HCT116 (cell line): ENCODE measurements around the gene SYAP1. TPM values are rescaled to one million over a fixed set of nuclear protein-coding genes. Genes with fewer than 3 reads are reported as not detected.
"Not testable (repeated sequence)": the region's sequence is repeated elsewhere in the genome, so short reads cannot be mapped to it uniquely, and the experiment has no call there.

ENCODE experiments used
- ATAC-seq: fragments of 200-7000 bp; cut with Tn5 transposase; 2 replicates; pipeline ENCODE4 v1.9.1; 2020; ENCODE audit warnings: mild to moderate bottlenecking, moderate library complexity
- BruUV-seq: library from RNA; stranded (reverse); fragments of 400-500 nt; replicated peaks from 2 replicates; lab custom pipeline; 2021; lab: Mats Ljungman, UMichigan
- CTCF ChIA-PET: fragments of 300-600 bp; sonication (Branson Sonifier 250); formaldehyde crosslinking; loops from one replicate; lab custom pipeline; 2021; ENCODE audit warnings: antibody characterized with exemption; lab: Charles Lee
- POLR2A ChIA-PET: fragments of 300-600, 350-600 bp; sonication (Branson Sonifier 250); formaldehyde crosslinking; loops from one replicate; lab custom pipeline; 2021; ENCODE audit warnings: antibody characterized with exemption; lab: Charles Lee
- RAD21 ChIA-PET, 2 experiments: fragments of 300-600 bp; sonication (Branson Sonifier 250); formaldehyde crosslinking; loops; one replicate each; lab custom pipeline; 2023; ENCODE audit warnings: low total read pairs in 2 of 2; ENCODE audit not compliant: uncharacterized antibody in 2 of 2, unreplicated experiment in 2 of 2, low non-redundant PET in 1 of 2; lab: Charles Lee
- DNase-seq: peaks from one replicate; pipeline ENCODE4 v3.0.0-alpha.2; 2010; ENCODE audit warnings: low read depth, low spot score
- H2AFZ ChIP-seq: fragments of 200-600 bp; shearing (Covaris generic), sonication (generic); 2 replicates; pipeline ENCODE4 v1.6.1; 2017; ENCODE audit warnings: low read depth, mixed run types, mixed read lengths, antibody characterized with exemption, low read length; ENCODE audit not compliant: poor library complexity, severe bottlenecking
- H3K27ac ChIP-seq: 2 replicates; pipeline ENCODE4 v1.5.1; 2012; ENCODE audit warnings: low read depth, low read length
- H3K27me3 ChIP-seq: fragments of 200-600 bp; sonication (generic); 2 replicates; pipeline ENCODE4 v1.6.1; 2016; ENCODE audit warnings: mixed run types, low read length, mixed read lengths; ENCODE audit not compliant: insufficient read depth
- H3K36me3 ChIP-seq, 2 experiments: fragments of 200-500 bp in 1 of 2; fragments of 200-600 bp in 1 of 2; sonication (Bioruptor generic) in 1 of 2; sonication (generic) in 1 of 2; 2 replicates each; pipeline versions ENCODE4 v1.5.1 to v1.6.1; 2014 to 2016; ENCODE audit warnings: low read length in 2 of 2, inconsistent platforms in 1 of 2, mixed read lengths in 1 of 2, mixed run types in 1 of 2; ENCODE audit not compliant: insufficient read depth in 2 of 2, control insufficient read depth in 1 of 2
- H3K4me1 ChIP-seq, 2 experiments: fragments of 200-600 bp in 1 of 2; sonication (generic) in 1 of 2; 2 replicates each; pipeline versions ENCODE4 v1.5.1 to v1.6.1; 2012 to 2017; ENCODE audit warnings: low read length in 2 of 2, inconsistent platforms in 1 of 2, mild to moderate bottlenecking in 1 of 2, mixed read lengths in 1 of 2, mixed run types in 1 of 2, moderate library complexity in 1 of 2; ENCODE audit not compliant: insufficient read depth in 2 of 2, control insufficient read depth in 1 of 2
- H3K4me2 ChIP-seq: fragments of 200-600 bp; sonication (generic); 2 replicates; pipeline ENCODE4 v1.6.1; 2017; ENCODE audit warnings: mixed run types, low read length, mixed read lengths
- H3K4me3 ChIP-seq, 2 experiments: fragments of 200-600 bp in 1 of 2; sonication (generic) in 1 of 2; replicated peaks in 1 of 2; 2 replicates each; pipeline ENCODE4 v1.5.1; 2011 to 2016; ENCODE audit warnings: low read length in 2 of 2, control low read depth in 1 of 2, low read depth in 1 of 2, mild to moderate bottlenecking in 1 of 2, mixed read lengths in 1 of 2, mixed run types in 1 of 2
- H3K79me2 ChIP-seq: fragments of 200-600 bp; sonication (generic); 2 replicates; pipeline ENCODE4 v1.6.1; 2017; ENCODE audit warnings: mild to moderate bottlenecking, mixed run types, low read length, moderate library complexity, mixed read lengths; ENCODE audit not compliant: insufficient read depth
- H3K9ac ChIP-seq: fragments of 200-600 bp; sonication (generic); 2 replicates; pipeline ENCODE4 v1.6.1; 2016; ENCODE audit warnings: low read length, mixed read lengths
- H3K9me2 ChIP-seq: fragments of 200-600 bp; sonication (generic), shearing (Covaris generic); 2 replicates; pipeline ENCODE4 v1.6.1; 2017; ENCODE audit warnings: mixed run types, mild to moderate bottlenecking, moderate library complexity; ENCODE audit not compliant: insufficient read depth
- H3K9me3 ChIP-seq, 2 experiments: fragments of 200-500 bp in 1 of 2; fragments of 200-600 bp in 1 of 2; sonication (Bioruptor generic) in 1 of 2; sonication (generic) in 1 of 2; 2 replicates each; pipeline ENCODE4 v1.6.1; 2014 to 2017; ENCODE audit warnings: low read length in 2 of 2, mixed read lengths in 2 of 2, inconsistent platforms in 1 of 2, low read depth in 1 of 2, mild to moderate bottlenecking in 1 of 2, mixed run types in 1 of 2, moderate library complexity in 1 of 2; ENCODE audit not compliant: control insufficient read depth in 1 of 2, insufficient read depth in 1 of 2
- H4K20me1 ChIP-seq: fragments of 200-600 bp; sonication (generic), shearing (Covaris generic); 2 replicates; pipeline ENCODE4 v1.6.1; 2017; ENCODE audit warnings: mixed run types, mild to moderate bottlenecking, moderate library complexity; ENCODE audit not compliant: insufficient read depth
- EZH2 ChIP-seq: fragments of 200-600 bp; sonication (generic); IDR thresholded peaks from 2 replicates; pipeline ENCODE4 v1.6.1; 2017; ENCODE audit warnings: antibody characterized with exemption, mixed run types
- EZH2phosphoT487 ChIP-seq: fragments of 200-600 bp; IDR thresholded peaks from 2 replicates; pipeline ENCODE4 v1.6.1; 2018; ENCODE audit warnings: antibody characterized with exemption, borderline replicate concordance
- FOSL1 ChIP-seq: IDR thresholded peaks from 2 replicates; pipeline ENCODE4 v1.6.1; 2012; ENCODE audit warnings: low read depth
- RAD21 ChIP-seq: IDR thresholded peaks from 2 replicates; pipeline ENCODE4 v1.6.1; 2012; ENCODE audit warnings: low read depth, mild to moderate bottlenecking
- SRF ChIP-seq: IDR thresholded peaks from 2 replicates; pipeline ENCODE4 v1.6.1; 2012; ENCODE audit warnings: low read depth
- intact Hi-C: fragments of 100-400 bp; cut with micrococcal nuclease; formaldehyde crosslinking; loops from 2 replicates; pipeline ENCODE4 v1.10.0; 2022
- total RNA-seq: library from RNA; stranded (reverse); gene quantifications from one replicate; pipeline ENCODE4 v1.2.1, GENCODE V29; 2021; ENCODE audit not compliant: unreplicated experiment
- TF ChIP-seq, protein P1 (sequence below): IDR thresholded peaks from 2 replicates; pipeline ENCODE4 v1.6.1; 2012
- TF ChIP-seq, protein P2 (sequence below): IDR thresholded peaks from 2 replicates; pipeline ENCODE4 v1.6.1; 2012
- TF ChIP-seq, protein P3 (sequence below), 3 experiments: fragments of 200-600 bp in 1 of 3; sonication (generic) in 1 of 3; IDR thresholded peaks in 2 of 3; conservative IDR thresholded peaks in 1 of 3; 2 replicates each; pipeline ENCODE4 v1.5.1; 2012 to 2017; ENCODE audit warnings: low read depth in 2 of 3, low read length in 2 of 3, antibody characterized with exemption in 1 of 3, borderline replicate concordance in 1 of 3, control low read depth in 1 of 3, mild to moderate bottlenecking in 1 of 3, mixed read lengths in 1 of 3, mixed run types in 1 of 3, moderate library complexity in 1 of 3; ENCODE audit not compliant: insufficient read depth in 1 of 3

The SYAP1 gene
- total RNA-seq, 1 experiment from 2014 or later, result 24.8 TPM

GRCh38 chrX:16756724-16757123, 37.3 kb downstream of the SYAP1 start (continued):
- TF ChIP-seq, protein P1, sequence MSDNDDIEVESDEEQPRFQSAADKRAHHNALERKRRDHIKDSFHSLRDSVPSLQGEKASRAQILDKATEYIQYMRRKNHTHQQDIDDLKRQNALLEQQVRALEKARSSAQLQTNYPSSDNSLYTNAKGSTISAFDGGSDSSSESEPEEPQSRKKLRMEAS, result no peak
- TF ChIP-seq EZH2, result no peak

DNA sequence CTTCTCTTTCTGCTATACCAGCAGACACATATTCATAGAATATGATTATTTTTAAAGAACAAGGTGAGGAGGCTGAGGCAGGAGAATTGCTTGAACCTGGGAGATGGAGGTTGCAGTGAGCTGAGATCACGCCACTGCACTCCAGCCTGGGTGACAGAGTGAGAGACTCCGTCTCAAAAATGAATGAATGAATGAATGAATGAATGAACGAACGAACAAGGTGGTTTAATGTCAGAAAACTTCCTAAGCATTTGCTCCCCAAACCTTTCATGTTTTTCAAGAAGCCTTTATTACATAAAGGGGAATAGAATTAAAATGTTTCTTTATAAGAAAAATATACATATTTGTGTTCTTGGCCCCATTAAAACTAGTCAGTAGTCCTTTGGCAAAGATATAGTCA, 42.1 kb downstream of the SYAP1 start:
- H3K9ac ChIP-seq, H3K4me3 ChIP-seq, intact Hi-C loops, CTCF ChIA-PET, H4K20me1 ChIP-seq, H2AFZ ChIP-seq, ATAC-seq, H3K4me2 ChIP-seq, RAD21 ChIA-PET, H3K9me3 ChIP-seq, H3K9me2 ChIP-seq, H3K27ac ChIP-seq, H3K4me1 ChIP-seq, DNase-seq, H3K27me3 ChIP-seq, H3K36me3 ChIP-seq, H3K79me2 ChIP-seq, BruUV-seq: not testable (repeated sequence)
- POLR2A ChIA-PET, result interaction anchor here (1.5 kb wide), 1 partner anchor 9 kb away, joined by 5 read pairs; no protein-coding TSS in a partner anchor

DNA sequence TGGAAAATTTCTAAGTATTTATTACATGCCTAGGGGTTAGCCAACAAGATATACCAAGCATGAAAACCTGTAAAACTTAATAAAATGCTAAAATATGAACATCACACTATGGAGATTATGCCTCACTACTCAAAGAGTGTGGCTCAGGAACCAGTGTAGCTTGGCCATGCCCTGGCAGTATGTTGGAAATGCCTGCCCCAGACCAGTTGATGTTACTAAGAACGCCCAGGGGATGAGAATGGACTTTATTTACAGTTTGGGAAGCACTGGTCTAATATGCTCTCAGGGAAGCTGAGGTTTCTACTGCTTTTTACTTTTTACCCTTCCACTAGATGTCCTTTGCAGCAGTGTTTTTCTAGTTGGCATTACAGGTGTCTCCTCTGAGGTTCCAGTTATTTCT, 43.2 kb downstream of the SYAP1 start:
- Histone ChIP-seq H3K9me3 (no peaks in the 10 kb centered on the region), H3K4me2 (no peak overlapping the region), H3K79me2 (no peaks in the 10 kb centered on the region), H3K27me3 (no peaks in the 10 kb centered on the region), H2AFZ (no peak overlapping the region), H3K9me2 (no peaks in the 10 kb centered on the region), H3K9ac (no peak overlapping the region), H3K4me1 (no peaks in the 10 kb centered on the region), H4K20me1 (no peaks in the 10 kb centered on the region), H3K4me3 (no peak overlapping the region), H3K36me3 (peaks cover 0 to 6% of the 10 kb centered on the region in 2 experiments; a peak in 1 of 4 replicates), H3K27ac (no peak overlapping the region)
- ChIA-PET CTCF (no interaction called here), POLR2A (interaction anchor here (0.9 kb wide), 1 partner anchor 9 kb away, joined by 3 read pairs; no protein-coding TSS in a partner anchor), RAD21 (no interaction called here)
- no peak for ATAC-seq
- no peak for TF ChIP-seq SRF
- TF ChIP-seq, protein P2, sequence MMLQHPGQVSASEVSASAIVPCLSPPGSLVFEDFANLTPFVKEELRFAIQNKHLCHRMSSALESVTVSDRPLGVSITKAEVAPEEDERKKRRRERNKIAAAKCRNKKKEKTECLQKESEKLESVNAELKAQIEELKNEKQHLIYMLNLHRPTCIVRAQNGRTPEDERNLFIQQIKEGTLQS, result no peak
- no peak for TF ChIP-seq RAD21
- TF ChIP-seq, protein P3, sequence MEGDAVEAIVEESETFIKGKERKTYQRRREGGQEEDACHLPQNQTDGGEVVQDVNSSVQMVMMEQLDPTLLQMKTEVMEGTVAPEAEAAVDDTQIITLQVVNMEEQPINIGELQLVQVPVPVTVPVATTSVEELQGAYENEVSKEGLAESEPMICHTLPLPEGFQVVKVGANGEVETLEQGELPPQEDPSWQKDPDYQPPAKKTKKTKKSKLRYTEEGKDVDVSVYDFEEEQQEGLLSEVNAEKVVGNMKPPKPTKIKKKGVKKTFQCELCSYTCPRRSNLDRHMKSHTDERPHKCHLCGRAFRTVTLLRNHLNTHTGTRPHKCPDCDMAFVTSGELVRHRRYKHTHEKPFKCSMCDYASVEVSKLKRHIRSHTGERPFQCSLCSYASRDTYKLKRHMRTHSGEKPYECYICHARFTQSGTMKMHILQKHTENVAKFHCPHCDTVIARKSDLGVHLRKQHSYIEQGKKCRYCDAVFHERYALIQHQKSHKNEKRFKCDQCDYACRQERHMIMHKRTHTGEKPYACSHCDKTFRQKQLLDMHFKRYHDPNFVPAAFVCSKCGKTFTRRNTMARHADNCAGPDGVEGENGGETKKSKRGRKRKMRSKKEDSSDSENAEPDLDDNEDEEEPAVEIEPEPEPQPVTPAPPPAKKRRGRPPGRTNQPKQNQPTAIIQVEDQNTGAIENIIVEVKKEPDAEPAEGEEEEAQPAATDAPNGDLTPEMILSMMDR (IDR thresholded peaks at IDR 0.05 in 2 of 3, conservative IDR thresholded peaks at IDR 0.05 in 1 of 3; ENCODE audit: borderline replicate concordance in 1 of 3, insufficient read depth in 1 of 3, low read depth in 2 of 3, low read length in 2 of 3), result no peak
- no peak for TF ChIP-seq EZH2phosphoT487
- TF ChIP-seq FOSL1, result no peak
- no peak for DNase-seq
- intact Hi-C loops, result no loop called here
- BruUV-seq, result no TSS peak
